ENCODE data around the gene STK24.

- TF ChIP-seq CTCF (IDR thresholded peaks at IDR 0.05) (no peak), POLR2AphosphoS5 (IDR thresholded peaks at IDR 0.05) (no peak), POLR2A (IDR thresholded peaks at IDR 0.05) (no peak)
Measured at GRCh38 chr13:98581381-98581780, 4.5 kb upstream of the STK24 start.

Data from breast epithelium (tissue), 3 donors.